Umbilical cord (tissue), 2 donors: ENCODE data around the gene WSCD2. TPM values are rescaled to one million over a fixed set of nuclear protein-coding genes. Genes with fewer than 3 reads are reported as not detected.

ENCODE experiments used
- DNase-seq: peaks from one replicate; pipeline ENCODE4 v3.0.0-alpha.2; 2015; ENCODE audit warnings: low spot score
- total RNA-seq: library from RNA; depleted of rRNA; stranded (reverse); fragments of >200 nt; gene quantifications from one replicate; pipeline ENCODE4 v1.2.3, GENCODE V29; 2014; ENCODE audit warnings: low replicate concordance; ENCODE audit not compliant: insufficient read depth

The WSCD2 gene
- 1.2 TPM for total RNA-seq

DNA sequence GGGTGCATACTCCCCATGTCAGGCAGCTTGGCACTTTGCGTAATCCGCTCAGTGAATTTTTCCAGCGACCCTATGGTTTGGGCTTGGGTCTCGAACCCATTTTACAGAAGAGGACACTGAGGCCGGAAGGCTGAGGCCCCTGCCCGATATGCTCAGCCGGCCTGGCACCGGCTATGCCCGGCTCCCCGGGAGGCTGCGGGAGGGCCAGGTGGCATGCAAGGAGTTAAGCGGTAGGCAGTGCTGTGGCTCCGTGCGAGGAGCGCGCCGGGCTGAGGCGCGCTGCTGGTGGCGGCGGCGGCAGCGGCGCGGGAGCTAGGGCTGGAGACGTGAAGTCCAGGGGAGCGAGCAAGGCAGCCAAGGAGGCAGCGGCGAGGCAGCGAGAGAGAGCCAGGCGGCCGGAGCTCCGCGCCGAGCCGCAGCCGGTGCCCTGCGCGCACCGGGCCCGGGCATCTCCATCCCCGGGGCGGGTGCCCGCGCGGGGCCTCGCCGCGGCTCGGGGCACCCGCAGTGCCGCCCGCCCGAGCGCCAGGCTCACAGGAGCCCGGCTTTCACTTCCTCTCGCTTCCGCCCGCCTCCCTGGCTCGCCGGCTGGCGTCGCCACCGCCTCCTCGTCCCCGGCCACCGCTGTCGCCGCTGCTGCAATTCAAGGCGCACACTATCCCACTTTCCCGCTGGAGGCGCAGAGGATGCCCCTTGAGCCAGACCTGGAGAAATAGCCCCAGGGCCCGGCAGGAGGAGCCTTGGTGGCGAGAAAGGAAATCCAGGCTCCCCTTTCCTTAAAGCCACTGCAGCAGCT, at the start of gene WSCD2:
TSS of gene WSCD2 (plus strand) at position 272 of the 796 bp plus-strand sequence. CDS start 66,545 bp downstream, outside the sequence.
- DNase-seq: peak; percentile 44

DNA sequence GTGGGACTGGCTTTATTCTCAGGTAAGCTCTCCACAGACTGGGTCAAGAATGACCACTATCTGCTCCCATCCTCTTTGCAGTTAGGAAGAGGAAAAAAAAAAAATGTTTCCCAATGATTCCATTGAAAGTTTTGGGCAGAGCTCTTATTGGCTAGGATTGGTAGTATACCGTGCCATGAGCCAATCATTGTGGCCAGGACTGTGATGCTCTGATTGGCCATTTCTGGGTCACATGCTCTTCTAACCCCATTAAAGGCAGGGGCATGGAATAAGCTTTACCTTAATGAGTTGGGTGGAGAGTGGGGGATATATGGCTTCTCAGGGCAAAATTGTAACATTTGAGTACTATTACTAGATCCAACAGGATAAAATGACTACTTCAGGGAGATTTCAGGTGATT, 49.4 kb upstream of the WSCD2 start:
- no peak for DNase-seq

DNA sequence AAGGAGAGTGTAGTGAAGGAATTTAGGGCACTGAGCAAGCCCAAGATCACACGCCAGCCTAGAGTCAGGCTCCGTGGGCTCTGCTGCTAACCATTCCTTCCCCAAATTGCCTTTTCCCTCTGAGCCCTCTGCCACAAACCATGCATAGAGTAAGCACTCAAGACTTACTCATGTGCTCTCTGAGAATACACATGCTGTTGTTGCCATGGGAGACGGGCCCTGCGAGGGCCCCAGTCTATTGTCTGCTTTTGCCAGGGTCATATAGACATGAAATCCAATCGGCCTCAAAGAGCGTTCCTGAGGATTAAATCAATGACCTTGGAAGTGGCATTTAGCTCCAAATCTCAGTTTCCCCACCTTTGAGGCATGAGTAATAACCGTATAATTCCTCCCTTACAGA, 48.7 kb upstream of the WSCD2 start:
- DNase-seq: no peak

DNA sequence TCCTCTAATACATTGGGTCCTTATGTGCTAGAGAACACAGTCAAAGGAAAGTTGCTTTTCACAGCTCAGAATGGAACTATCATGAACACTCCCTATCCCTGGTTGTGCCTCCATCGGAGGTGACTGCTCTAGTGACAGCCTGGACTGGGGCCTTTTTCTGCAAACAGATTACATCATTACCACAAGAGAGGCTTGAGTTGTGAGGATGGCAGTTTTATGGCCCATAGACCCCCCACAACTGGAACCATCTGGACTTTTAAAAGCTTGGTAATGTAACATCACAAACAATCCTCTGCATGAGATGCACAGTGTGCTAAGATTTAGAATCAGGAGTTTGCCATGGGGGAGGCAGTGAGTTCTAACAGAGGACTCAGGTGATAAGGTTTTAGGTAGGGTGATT, 46.6 kb upstream of the WSCD2 start:
- no peak for DNase-seq

DNA sequence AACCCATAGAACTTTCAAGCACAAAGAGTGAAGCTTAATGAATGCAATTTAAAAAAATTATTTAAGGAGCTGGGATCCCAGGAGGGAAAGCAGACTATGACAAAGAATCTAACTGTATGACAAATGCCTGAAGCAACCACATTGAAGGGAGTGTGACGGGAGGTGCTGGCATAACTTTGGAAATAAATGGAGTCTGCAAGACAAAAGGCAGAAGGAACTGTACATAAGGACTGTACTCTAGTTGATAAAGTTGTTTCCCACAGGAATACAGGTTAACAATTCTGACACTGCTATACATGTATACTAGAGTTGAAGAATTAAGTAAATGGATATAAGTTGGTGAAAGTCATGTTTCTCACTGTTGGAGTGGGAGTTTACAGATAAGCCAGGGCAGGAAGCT, 41.2 kb upstream of the WSCD2 start:
- no peak for DNase-seq

DNA sequence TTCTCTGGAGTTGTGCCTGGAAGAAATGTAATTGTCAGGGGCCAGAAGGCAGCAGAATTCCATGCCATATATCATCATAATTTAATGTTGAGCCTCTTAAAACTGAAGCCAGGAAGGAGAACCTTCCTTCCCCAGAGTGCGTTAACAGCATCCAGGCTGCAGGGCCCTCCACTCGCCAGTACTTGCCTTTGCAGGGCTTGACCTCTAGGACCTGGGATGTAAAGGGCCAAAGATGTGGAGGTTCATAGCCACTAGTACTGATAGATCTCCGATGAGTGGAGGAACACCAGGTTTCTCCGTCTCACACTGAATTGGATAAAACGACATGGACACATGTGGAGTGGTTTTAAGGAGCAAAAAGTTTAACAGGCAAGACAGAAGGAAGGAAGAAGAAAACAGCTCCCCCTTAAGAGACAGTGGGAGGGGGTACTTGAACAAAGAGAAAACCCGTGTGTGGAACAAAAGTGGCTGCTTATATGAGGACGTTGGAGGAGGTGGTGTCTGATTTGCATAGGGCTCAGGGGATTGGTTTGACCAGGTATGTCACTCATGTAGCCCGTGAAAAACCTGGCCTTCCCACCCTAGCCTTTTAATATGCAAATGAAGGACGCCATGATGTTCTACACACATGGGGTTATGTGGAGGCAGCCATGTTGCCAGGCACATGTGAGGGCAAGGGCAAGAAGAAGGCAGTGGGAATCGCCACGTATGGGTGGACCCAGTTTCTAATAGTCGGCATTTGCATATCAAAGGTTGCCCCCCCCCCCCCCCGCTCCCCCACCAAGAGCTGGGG, 38.8 kb upstream of the WSCD2 start:
- no peak for DNase-seq

DNA sequence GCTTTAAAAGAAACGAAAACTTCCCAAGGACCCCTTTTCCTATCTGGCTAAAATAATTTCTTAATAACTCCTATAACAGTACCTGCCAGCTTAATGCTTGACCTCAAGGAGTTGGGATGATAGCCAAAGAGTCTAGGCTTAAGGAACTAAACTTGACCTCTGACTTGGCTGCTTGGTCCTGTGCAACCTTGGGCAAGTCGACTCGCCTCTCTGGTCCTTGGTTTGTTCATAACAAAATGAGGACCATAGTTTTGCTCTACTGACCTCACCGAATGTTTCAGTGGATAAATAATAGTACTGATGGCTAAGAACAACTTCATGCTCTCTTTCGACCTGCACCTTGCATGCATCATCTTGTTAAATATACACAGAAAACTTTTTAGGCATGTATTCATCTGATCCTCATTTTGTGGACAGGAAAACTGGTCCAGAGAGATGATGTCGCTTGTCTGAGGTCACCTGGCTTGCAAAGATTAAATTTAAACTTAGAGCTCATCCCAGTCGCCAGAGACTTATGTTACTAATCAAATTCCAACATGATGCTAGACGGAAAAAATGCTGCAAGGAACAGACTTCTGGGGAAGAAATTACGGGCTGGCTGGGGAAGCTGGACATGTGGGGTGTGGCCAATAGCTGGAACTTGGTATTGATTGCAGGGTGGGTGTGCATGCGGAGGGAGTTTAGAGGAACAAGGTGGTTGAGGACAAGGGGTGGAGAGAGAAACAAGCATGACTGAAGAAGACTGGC, 38.0 kb upstream of the WSCD2 start:
- peak; percentile 87 for DNase-seq

DNA sequence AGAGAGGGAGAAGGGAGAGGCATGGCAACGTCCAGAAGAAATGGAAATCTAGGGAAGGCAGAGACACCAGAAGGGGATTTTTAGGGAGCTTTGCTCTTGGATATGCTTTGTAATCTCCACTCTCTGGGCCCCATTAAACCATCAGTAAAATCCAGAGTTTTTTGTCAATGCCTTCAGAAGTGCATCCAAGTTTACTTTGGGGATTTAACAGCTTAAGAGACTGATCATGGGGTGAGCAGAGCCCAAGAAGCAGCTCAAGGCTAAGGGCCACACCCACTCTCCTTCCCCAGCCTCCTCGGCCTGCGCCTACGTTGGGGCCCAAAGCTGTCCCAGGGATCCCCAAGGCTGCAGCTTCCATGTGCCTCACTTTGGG, 37.4 kb upstream of the WSCD2 start:
- peak; percentile 93 for DNase-seq

DNA sequence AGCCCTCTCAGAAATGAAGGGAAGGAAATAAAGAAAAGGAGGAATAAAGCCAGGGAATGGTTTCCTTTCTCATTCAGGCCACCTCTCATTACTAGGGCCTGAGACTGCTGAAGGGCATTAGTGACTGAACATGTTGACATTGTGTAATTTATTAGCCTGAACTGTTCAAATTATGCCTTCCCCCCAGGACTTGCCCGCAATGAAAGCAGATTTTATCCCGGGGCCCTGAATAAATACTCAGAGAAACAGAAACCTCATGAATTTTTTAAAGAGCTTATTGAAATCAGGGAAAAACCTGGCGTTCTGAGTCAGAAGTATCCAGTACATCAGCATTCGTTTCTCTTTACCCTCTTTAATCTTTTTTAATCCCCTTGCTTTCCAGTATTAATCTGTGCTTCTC, 35.9 kb upstream of the WSCD2 start:
- peak; percentile 58 for DNase-seq

DNA sequence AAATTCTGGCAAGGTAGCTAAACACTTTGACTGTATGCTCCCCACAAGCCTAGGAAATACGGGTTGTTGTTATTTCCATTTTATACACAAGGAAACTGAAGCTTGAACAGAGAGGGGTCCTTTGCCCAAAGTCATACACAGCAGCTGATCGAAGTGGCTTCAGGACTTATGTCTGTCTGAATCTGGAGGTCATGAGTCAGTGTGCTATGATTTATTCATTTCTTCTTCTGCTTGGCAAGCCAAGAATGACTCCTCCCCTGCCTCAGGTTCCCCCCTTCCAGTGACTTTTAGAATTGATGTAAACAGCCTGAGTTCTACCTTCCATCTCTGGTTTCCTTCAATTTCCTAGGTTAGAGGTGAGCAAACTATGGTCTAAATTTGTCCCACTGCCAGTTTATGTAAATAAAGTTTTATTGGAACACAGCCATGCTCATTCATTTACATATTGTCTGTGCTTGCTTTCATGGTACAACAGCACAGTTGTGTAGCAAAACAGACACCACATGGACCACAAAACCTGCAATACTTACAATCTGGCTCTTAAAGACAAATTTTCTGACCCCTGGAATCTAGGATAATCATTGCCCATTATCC, 34.9 kb upstream of the WSCD2 start:
- DNase-seq: no peak

DNA sequence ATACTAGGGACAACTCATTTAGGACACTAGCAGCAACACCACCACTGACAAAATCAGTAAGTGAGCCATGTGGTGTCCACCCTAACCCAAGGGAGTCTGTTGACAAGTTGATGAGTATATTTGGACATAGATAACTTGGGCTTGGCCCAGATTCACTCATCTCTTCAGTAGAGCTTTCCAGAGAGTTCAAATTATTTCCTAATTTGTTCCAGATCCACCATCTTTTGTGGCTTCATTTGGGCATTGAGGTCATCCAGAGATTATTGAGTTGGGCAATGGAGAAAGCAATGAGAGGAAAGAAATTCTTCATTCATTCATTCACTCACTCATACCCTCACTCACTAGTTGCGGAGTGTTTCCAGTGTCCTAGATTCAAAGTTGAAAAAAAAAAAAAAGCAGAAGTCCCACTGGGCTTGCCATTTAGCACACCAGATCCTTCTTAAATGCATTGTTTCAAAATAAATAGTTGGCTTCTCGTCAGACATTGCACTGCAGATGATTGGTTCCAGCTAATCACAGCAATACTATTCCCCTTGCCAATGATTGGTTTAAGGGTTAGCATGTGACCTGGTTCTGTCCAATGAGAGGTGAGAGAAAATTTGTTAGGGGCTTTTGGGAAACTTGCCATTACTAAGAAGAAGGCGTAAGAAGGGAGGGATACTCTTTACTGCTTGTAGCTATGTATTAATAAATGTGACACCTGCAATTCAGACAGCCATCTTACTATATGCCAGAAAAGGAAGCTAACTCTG, 31.8 kb upstream of the WSCD2 start:
- DNase-seq: no peak

DNA sequence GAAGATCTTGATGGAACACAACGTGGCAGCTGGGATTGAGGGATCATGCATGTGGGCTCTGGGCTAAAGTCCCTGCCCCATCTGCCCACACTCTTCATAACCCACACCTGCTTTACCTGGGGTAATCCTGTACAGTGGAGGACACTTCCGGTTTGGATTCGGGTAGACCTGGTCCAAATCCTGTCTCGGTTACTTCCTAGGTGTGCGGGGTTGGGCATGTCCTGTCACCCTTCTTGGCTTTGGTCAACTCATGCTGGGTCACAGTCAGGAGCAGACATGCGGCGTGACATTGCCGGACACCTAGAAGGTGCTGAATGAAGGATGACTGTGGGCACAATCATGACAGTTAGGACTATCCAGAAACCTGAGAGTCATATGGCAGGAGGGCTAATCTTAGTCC, 30.7 kb upstream of the WSCD2 start:
- DNase-seq: no peak

DNA sequence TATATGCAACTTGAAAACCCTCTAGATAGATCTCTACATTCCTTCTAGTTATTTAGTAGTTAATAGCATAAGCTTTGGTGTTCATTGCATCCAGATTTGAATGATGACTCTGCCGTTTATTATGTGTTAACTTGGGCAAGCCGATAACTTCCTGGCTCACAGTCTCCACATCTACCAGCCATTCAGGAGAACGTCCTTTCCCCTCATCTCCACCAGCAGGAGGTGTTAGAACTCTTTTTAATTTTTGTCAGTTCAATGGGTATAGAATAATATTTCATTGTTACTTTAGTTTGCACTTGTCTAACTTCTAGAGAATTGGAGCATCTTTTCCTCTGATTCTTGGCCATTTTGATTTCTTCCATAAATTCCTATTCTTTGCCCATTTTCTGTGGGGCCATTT, 30.0 kb upstream of the WSCD2 start:
- DNase-seq: peak; percentile 49

DNA sequence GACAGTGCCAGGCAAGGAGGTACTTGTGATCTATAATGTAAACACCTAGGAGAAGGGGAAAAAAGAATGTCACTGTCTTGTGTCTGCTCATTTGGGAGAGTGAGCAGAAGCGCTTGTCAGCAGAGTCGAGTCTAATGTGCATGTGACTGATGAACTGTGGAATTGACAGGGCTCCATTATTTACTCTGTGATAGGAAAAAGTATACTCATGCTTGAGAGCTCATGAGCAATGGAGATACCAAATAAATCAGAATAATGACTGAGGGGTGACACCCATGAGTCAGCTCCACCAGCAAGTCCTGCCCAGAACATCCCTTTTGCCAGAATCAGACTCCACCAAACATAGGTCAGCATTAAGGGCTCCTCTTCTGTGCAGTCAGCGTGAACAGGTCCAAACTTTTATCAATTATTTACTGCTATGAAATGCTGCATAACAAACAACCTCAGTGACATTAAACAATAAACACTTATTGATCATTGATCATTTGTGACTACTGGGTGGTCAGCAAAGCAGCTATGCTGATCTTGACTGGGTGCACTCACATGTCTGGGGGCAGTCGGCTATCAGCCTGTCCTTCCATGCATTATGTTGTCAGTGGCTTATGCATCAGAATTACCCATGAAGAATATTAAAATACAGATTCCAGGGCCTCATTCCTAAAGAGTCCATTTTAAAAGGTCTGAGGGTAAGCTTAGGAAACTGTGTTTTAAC, 29.2 kb upstream of the WSCD2 start:
- no peak for DNase-seq

DNA sequence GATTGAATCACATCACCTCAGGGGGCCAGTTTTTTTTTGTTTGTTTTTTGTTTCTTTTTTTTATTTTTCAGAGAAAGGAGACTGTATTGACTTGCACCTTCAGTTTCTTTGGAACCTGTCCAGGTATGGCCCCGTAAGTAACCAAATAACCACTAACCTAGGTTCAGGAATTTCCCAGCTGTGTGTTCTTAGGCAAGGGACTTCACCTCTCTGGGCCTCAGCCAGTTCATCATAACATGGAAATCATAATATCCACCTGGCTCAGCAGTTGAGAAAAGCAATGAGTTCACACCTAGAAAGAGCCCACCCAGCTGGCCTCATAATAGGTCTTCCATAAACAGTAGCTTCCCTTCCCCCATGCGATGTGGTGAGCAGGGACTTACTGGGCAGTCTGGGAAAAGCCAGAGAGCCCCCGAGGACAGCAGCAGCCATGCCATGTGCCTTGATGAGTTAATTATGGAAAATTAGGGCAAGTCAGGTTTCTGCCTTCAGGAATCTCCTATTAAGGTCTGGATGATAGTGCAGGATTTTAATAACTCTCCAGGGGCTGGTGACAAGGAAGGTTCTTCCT, 27.4 kb upstream of the WSCD2 start:
- DNase-seq: no peak

DNA sequence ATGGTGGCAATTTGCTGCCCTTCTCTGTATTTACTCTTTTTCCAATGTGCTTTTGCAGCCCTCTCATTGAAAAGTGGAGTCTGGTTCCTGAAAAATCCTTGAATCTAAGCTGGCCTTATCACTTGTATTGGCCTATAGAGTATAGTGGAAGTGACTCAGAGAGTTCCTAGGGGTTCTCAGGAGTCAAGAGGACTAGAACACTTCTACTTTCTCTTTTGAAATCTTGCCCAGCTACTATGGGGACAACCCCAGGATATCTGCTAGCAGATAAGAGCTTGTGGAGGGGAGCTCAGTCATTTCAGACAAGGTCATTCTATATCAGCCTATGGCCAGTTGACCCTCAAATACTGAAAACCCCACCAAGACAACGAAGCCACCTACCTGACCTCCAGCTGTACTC, 26.7 kb upstream of the WSCD2 start:
- DNase-seq: no peak

DNA sequence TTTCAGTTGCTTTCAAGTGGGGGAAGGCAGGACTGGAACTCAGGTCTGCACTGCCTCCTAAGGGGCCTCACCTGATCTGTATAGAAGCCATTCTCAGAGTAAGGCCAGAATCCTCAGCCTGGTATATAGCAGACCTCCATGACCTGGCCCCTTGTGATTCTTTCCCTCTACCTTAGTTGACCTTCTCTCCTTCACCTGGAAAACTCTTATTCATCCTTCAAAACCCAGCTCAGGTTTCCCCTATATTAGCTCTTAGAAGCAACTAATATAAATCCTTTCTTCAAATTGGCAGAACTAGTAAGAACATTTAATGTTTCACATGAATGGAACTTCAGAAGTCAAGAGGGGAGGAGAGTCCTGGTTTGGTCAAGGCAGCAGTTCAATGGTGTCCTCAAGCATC, 26.0 kb upstream of the WSCD2 start:
- DNase-seq: no peak

DNA sequence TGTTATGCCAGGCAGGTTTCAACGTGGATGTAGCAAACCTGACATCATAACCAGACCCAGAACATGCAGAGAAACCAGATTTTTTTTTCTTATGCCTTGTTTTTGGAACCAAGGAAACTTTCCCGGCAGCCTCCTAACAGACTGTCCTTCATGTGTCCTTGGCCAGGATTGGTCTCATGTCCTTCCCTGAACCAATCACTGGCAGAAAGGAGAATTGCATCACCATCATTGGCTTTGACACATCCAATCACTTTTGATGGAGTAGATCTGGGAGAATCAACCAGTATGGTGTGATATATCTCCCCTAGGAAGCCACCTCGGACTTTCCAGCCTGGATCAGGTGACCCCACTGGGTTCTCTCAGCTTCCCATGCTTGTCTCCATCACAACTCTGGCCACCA, 25.6 kb upstream of the WSCD2 start:
- no peak for DNase-seq

DNA sequence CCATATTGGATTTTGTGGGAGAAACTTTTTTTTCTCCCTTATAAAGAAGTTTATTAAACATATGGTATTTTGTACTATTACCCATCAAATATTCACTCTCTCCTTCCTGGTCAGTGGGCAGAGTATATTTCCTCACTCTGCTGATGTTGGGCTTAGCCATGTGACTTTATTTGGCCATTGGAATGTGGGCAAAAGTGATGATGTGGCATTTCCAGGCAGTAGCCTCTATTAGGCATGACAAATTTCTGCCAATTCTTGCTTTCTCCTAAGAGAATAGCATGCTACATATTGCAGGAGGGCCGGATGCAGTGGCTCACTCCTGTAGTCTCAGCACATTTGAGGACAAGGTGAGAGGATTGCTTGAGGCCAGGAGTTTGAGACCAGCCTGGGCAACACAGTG, 24.4 kb upstream of the WSCD2 start:
- no peak for DNase-seq

DNA sequence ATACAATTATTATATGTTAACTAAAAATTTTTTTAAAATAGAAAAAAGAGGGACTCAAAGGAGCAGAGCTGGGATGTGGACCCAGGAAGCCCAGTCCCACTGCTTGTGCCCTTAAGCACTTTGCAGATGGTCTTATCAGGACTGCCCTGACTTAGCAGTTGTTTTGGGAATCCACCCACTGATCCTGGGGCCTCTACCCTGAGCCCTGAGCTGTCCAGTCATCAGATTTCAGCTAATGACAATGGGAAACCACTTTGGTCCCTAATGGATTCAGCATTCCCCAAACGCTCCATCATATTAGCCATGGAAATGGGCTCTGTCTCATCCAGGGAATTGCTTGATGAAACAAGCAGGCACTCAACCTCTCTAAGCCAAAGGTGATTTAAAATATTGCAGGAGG, 22.5 kb upstream of the WSCD2 start:
- DNase-seq: no peak
